GM21381 (cell line): ENCODE data around the gene FRMD5.

ENCODE experiments used
- ATAC-seq: cut with Tn5 transposase; IDR thresholded peaks from one replicate; pipeline ENCODE4 v1.9.1; 2021; ENCODE audit warnings: mild to moderate bottlenecking, moderate library complexity; ENCODE audit not compliant: unreplicated experiment

Gene FRMD5

GRCh38 chr15:43931790-43932435, 263.2 kb downstream of the FRMD5 start:
- ATAC-seq = no peak

GRCh38 chr15:43931119-43931518, 264.0 kb downstream of the FRMD5 start:
- ATAC-seq = no peak

GRCh38 chr15:43930556-43930955, 264.5 kb downstream of the FRMD5 start:
- no peak for ATAC-seq

GRCh38 chr15:43930079-43930478, 265.0 kb downstream of the FRMD5 start:
- no peak for ATAC-seq

- ATAC-seq = no peak
Observed at GRCh38 chr15:43928152-43928551, 266.9 kb downstream of the FRMD5 start.

- ATAC-seq = no peak
Observed at GRCh38 chr15:43927203-43927602, 267.9 kb downstream of the FRMD5 start.

- no peak for ATAC-seq
Observed at GRCh38 chr15:43923553-43923952, 271.5 kb downstream of the FRMD5 start.

GRCh38 chr15:43922021-43922420, 273.1 kb downstream of the FRMD5 start:
- ATAC-seq = no peak

GRCh38 chr15:43920815-43921214, 274.3 kb downstream of the FRMD5 start:
- no peak for ATAC-seq

- ATAC-seq = no peak
Observed at GRCh38 chr15:43920254-43920600, 274.8 kb downstream of the FRMD5 start.

GRCh38 chr15:43919540-43920253, 275.4 kb downstream of the FRMD5 start:
- ATAC-seq = no peak

GRCh38 chr15:43918717-43919116, 276.4 kb downstream of the FRMD5 start:
- no peak for ATAC-seq

- ATAC-seq = no peak
Observed at GRCh38 chr15:43916326-43916660, 278.8 kb downstream of the FRMD5 start.

GRCh38 chr15:43915631-43916325, 279.3 kb downstream of the FRMD5 start:
- no peak for ATAC-seq

- no peak for ATAC-seq
Observed at GRCh38 chr15:43913941-43914340, 281.1 kb downstream of the FRMD5 start.

- no peak for ATAC-seq
Observed at GRCh38 chr15:43913026-43913780, 281.9 kb downstream of the FRMD5 start.

- no peak for ATAC-seq
Observed at GRCh38 chr15:43912208-43912607, 282.9 kb downstream of the FRMD5 start.

GRCh38 chr15:43911235-43911781, 283.8 kb downstream of the FRMD5 start:
- ATAC-seq = no peak

GRCh38 chr15:43908516-43909050, 286.5 kb downstream of the FRMD5 start:
- no peak for ATAC-seq

- no peak for ATAC-seq
Observed at GRCh38 chr15:43905755-43906154, 289.3 kb downstream of the FRMD5 start.

- no peak for ATAC-seq
Observed at GRCh38 chr15:43903864-43904290, 291.2 kb downstream of the FRMD5 start.
